Measurements from ENCODE around the gene HPSE2.
"Not testable (repeated sequence)": the region's sequence is repeated elsewhere in the genome, so short reads cannot be mapped to it uniquely, and the experiment has no call there.

HPSE2 gene

GRCh38 chr10:99143651-99144050 lies 92.0 kb downstream of the HPSE2 start:
- DNase-seq: no peak

GRCh38 chr10:99143011-99143410 lies 92.6 kb downstream of the HPSE2 start:
- DNase-seq: no peak

- DNase-seq: not testable (repeated sequence)
These were observed 102.8 kb downstream of the HPSE2 start for GRCh38 chr10:99132897-99133296.

- DNase-seq: no peak
These were observed 109.8 kb downstream of the HPSE2 start for GRCh38 chr10:99125879-99126278.

DNA sequence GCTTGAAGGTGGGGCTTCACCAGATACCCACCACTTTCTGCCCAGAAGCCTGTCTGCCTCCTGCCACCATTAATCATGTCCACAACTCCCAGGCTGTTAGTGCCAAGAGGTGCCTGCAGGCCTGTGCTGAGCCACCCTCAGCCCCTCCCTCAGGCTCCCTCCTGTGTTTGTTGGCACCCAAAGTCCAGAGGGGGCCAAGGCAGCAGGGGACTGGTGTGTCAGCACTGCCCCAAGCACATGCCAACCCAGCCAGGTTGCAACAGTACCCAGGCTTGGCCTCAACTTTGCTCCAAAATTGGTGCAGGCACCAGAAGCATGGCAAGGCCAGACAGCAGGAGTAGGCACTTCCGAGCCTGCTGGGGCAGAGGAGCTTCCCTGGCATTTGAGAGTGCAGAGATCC lies 111.3 kb downstream of the HPSE2 start:
- no peak for DNase-seq

- DNase-seq: no peak
These were observed 111.8 kb downstream of the HPSE2 start for GRCh38 chr10:99123851-99124250.

DNA sequence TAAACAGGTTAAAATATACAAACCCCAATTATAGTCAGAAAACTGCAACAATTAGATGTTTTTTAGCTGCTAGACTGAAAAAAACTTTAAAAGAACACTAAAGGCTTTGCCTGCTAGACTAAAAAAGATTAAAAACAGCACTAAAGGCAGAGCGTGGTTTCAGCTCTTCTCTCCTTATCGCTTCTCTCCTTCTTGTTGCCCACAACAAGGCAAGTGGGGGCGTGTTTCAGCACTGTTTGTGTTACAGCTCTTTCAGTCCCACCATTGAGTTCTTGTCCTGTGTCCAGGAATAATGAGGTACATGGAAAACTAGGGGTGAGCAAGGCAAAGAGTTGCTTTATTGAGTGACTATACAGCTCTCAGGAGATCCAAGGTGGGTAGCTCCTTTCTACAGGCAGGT lies 112.3 kb downstream of the HPSE2 start:
- no peak for DNase-seq

- DNase-seq: no peak
These were observed 116.3 kb downstream of the HPSE2 start for GRCh38 chr10:99119258-99119748.

- no peak for DNase-seq
These were observed 119.9 kb downstream of the HPSE2 start for GRCh38 chr10:99115703-99116102.

DNA sequence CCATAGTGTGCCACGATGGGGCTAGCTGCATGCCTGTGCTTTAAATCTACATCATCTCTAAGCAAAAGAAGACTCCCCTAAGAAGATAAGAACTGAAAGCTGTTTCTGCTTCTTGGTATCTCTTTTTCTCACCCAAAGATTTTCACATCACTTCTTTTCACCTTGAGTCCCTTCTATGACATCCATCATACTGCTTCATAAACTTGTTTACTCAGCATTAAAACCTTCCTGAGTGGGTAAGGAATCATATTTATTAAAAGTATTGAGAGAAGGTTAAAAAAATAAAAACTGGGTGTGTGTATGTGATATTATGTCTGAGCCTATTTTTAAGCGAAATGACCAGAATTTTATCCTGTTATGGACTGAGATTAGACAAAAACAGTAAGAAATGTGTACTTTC lies 150.3 kb downstream of the HPSE2 start:
- DNase-seq: no peak

DNA sequence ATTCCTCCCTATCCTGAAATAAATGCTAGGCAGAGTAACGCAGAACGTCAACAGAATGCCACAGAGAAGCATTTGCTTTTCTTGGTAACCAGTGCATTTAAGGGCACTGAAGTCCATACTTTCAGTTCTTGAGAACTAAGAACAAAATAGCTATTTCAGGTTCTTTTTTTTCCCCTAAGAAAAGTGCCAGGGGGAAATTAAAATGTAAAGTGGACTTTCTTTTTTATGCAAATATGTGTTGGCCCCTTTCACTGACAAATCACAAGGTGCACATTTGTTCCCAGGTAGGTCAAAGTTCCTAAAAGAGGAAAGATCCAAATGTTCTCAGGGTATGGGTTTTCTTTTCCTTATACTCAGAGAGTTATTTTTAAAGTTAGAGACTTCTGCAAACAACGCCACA lies 151.5 kb downstream of the HPSE2 start:
- DNase-seq: no peak

- no peak for DNase-seq
These were observed 155.2 kb downstream of the HPSE2 start for GRCh38 chr10:99080275-99080945.

DNA sequence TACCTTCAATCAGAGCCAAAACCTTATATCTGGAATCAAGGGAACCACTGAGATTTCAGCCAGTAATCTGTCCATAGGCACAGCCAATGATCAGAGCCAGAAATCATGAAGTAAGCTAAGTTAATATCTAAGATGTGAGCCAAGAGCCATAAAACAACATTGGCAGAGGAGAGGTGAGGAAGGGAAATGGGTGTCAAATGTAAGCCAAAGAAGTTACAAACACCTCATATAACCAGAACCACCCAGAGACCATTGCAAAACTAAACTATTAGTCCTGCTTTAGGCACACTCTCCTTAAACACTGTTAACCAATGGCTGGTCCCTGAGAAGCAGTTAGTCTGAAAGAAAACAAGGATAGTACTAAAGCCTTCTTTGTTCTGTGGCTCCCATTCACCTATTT lies 173.1 kb downstream of the HPSE2 start:
- no peak for DNase-seq

- DNase-seq: no peak
These were observed 176.9 kb downstream of the HPSE2 start for GRCh38 chr10:99058762-99059161.

- DNase-seq: no peak
These were observed 177.5 kb downstream of the HPSE2 start for GRCh38 chr10:99057936-99058690.

- no peak for DNase-seq
These were observed 190.0 kb downstream of the HPSE2 start for GRCh38 chr10:99045671-99046070.

GRCh38 chr10:99042051-99042771 lies 193.4 kb downstream of the HPSE2 start:
- DNase-seq: no peak

- DNase-seq: no peak
These were observed 194.2 kb downstream of the HPSE2 start for GRCh38 chr10:99041468-99041867.

DNA sequence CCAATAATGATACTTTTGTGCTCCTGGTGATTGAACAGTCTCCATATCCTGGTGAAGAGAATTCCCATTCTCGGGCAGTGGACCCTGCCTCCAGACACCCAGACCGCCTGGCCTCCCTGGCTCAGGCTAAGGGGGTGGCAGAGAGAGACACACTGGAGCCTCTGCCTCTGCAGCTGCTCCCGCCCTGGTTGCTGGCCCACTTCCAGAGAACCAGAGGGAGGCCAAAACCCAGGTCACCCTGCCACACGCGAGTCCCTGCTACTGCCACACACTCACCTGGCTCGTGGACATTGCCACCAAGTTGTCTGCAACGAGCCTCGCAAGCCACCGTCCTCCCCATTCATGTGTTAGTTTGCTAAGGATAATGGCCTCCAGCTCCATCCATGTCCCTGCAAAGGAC lies 221.8 kb downstream of the HPSE2 start:
- no peak for DNase-seq

- no peak for DNase-seq
These were observed 225.4 kb downstream of the HPSE2 start for GRCh38 chr10:99010286-99010685.

DNA sequence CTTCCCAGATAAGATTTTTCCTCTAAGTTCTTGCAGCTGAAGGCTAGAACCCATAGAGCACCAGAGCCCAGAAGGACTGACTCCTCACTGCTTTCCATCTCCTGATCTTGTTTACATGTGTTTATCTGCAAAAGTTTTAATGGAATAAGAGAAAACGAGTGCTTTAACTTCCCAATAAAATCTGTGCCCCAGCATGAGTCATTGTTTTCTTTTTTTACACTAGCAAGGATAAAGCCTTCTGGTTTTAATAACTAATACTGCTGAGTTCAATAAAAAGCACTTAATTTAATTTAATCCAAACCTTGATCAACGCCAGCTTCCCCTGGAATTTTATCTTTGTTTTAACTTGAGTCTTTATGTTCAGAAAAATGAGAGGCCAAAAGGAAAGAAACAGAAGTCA lies 227.6 kb downstream of the HPSE2 start:
- no peak for DNase-seq

- no peak for DNase-seq
These were observed 228.2 kb downstream of the HPSE2 start for GRCh38 chr10:99007457-99007856.

GRCh38 chr10:99005254-99005653 lies 230.4 kb downstream of the HPSE2 start:
- DNase-seq: no peak

DNA sequence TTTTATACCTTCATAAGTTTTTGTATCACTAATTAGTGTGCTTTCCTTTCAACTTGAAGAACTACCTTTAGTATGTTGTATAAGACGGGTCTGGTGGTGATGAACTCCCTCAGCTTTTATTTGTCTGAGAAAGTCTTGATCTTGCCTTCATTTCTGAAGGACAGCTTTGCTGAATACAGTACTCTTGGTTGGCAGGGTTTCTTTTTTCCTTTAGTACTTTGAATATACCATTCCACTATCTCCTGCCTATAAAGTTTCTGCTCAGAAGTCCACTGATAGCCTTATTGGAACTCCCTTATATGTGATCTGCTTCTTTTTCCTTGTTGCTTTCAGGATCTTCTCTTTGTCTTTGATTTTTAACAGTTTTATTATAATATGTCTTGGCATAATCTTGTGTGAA lies 230.9 kb downstream of the HPSE2 start:
- DNase-seq: no peak
